GM13976 (cell line): ENCODE results near the gene PIEZO2.

Source experiments
- DNase-seq: peaks from one replicate; pipeline ENCODE4 v3.0.0; 2012; ENCODE audit warnings: low spot score
- in situ Hi-C: fragments of 300-500 bp; cut with MboI; formaldehyde crosslinking; loops from one replicate; pipeline ENCODE4 v1.12.0; 2022; ENCODE audit warnings: low sequenced_read_pairs, mixed read lengths, inconsistent platforms; ENCODE audit not compliant: unreplicated experiment
- TF ChIP-seq, protein P1 (sequence below): IDR thresholded peaks from 2 replicates; pipeline ENCODE4 v1.5.1; 2012; ENCODE audit warnings: borderline replicate concordance, mild to moderate bottlenecking; ENCODE audit not compliant: insufficient read depth; ENCODE audit errors: extremely low read depth, missing control alignments, control extremely low read depth

The PIEZO2 gene

GRCh38 chr18:10771053-10771709 is 378.2 kb downstream of the PIEZO2 start:
- peak; percentile 43 for DNase-seq
- TF ChIP-seq, protein P1, sequence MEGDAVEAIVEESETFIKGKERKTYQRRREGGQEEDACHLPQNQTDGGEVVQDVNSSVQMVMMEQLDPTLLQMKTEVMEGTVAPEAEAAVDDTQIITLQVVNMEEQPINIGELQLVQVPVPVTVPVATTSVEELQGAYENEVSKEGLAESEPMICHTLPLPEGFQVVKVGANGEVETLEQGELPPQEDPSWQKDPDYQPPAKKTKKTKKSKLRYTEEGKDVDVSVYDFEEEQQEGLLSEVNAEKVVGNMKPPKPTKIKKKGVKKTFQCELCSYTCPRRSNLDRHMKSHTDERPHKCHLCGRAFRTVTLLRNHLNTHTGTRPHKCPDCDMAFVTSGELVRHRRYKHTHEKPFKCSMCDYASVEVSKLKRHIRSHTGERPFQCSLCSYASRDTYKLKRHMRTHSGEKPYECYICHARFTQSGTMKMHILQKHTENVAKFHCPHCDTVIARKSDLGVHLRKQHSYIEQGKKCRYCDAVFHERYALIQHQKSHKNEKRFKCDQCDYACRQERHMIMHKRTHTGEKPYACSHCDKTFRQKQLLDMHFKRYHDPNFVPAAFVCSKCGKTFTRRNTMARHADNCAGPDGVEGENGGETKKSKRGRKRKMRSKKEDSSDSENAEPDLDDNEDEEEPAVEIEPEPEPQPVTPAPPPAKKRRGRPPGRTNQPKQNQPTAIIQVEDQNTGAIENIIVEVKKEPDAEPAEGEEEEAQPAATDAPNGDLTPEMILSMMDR, result no peak
- in situ Hi-C loops, result no loop called here

- no peak for DNase-seq
- in situ Hi-C loops, result no loop called here
- TF ChIP-seq, protein P1, result no peak
Observed at GRCh38 chr18:10770264-10770663, 379.1 kb downstream of the PIEZO2 start.

- DNase-seq, result no peak
- TF ChIP-seq, protein P1, result no peak
- in situ Hi-C loops, result no loop called here
Observed at GRCh38 chr18:10768221-10768620, 381.1 kb downstream of the PIEZO2 start.

GRCh38 chr18:10767658-10768057 is 381.7 kb downstream of the PIEZO2 start:
- TF ChIP-seq, protein P1, result no peak
- DNase-seq, result no peak
- in situ Hi-C loops, result no loop called here

DNA sequence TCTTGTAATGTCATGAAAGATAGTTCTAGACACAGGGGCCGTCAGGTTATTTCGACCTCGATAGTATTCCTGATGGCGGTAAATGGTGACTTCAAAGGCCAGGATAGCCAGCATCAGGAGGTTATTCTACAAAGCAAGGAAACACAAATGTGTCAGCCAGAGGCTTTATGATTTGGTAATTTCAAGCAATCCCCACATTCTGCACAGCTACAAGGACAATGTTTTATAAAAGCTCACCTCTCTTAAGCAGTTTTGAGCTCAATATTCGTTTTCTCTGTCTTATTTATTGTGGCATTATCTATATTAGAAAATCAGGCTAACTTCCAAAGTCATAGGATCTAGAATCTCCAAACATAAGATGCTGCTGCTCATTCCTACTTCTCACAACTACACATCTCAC is 388.4 kb downstream of the PIEZO2 start:
- TF ChIP-seq, protein P1, result no peak
- no peak for DNase-seq
- in situ Hi-C loops, result no loop called here

- no peak for DNase-seq
- in situ Hi-C loops, result no loop called here
- TF ChIP-seq, protein P1, result no peak
Observed at GRCh38 chr18:10759241-10759640, 390.1 kb downstream of the PIEZO2 start.

- no peak for DNase-seq
- TF ChIP-seq, protein P1, result no peak
- in situ Hi-C loops, result no loop called here
Observed at GRCh38 chr18:10757946-10758345, 391.4 kb downstream of the PIEZO2 start.
